Osteoblast (primary cell): ENCODE results near the gene CSTB. TPM values are rescaled to one million over a fixed set of nuclear protein-coding genes. Genes with fewer than 3 reads are reported as not detected.

Experiments
- DNase-seq: peaks from one replicate; pipeline ENCODE4 v3.0.0; 2011; ENCODE audit warnings: low spot score, mixed read lengths; ENCODE audit not compliant: insufficient read length; ENCODE audit errors: missing footprints
- H2AFZ ChIP-seq: 2 replicates; pipeline ENCODE4 v1.6.0; 2011; ENCODE audit warnings: mild to moderate bottlenecking, low read length
- H3K27ac ChIP-seq: 2 replicates; pipeline ENCODE4 v1.5.1; 2011; ENCODE audit warnings: mild to moderate bottlenecking, low read depth, low read length, moderate library complexity
- H3K27me3 ChIP-seq: 2 replicates; pipeline ENCODE4 v1.6.0; 2012; ENCODE audit warnings: mild to moderate bottlenecking, control low read depth, inconsistent platforms, low read length, moderate library complexity; ENCODE audit not compliant: insufficient read depth
- H3K36me3 ChIP-seq: 2 replicates; pipeline ENCODE4 v1.5.1; 2011; ENCODE audit warnings: mild to moderate bottlenecking, low read length, control low read depth, moderate library complexity; ENCODE audit not compliant: insufficient read depth
- H3K4me1 ChIP-seq: 2 replicates; pipeline ENCODE4 v1.5.1; 2011; ENCODE audit warnings: mild to moderate bottlenecking, low read length, control low read depth, moderate library complexity; ENCODE audit not compliant: insufficient read depth
- H3K4me2 ChIP-seq: 2 replicates; pipeline ENCODE4 v1.6.0; 2011; ENCODE audit warnings: mild to moderate bottlenecking, low read length; ENCODE audit not compliant: insufficient read depth
- H3K4me3 ChIP-seq: fragments of 200-600 bp; sonication (generic); 3 replicates; pipeline ENCODE4 v1.5.1; 2012; ENCODE audit warnings: mild to moderate bottlenecking, low read length, inconsistent platforms; ENCODE audit not compliant: insufficient read depth
- H3K79me2 ChIP-seq: 2 replicates; pipeline ENCODE4 v1.6.0; 2012; ENCODE audit warnings: mild to moderate bottlenecking, low read length, control low read depth, inconsistent platforms; ENCODE audit not compliant: insufficient read depth
- H3K9me3 ChIP-seq: 2 replicates; pipeline ENCODE4 v1.5.1; 2011; ENCODE audit warnings: low read depth, low read length, control low read depth
- H4K20me1 ChIP-seq: 2 replicates; pipeline ENCODE4 v1.6.0; 2012; ENCODE audit warnings: mild to moderate bottlenecking, low read length, control low read depth; ENCODE audit not compliant: insufficient read depth
- CTCF ChIP-seq: IDR thresholded peaks from 2 replicates; pipeline ENCODE4 v1.5.1; 2011; ENCODE audit warnings: mild to moderate bottlenecking, low read depth, low read length, moderate library complexity; ENCODE audit errors: extremely low read depth
- total RNA-seq: library from RNA; depleted of rRNA; stranded (reverse); fragments of >200 nt; gene quantifications from 2 replicates; pipeline ENCODE4 v1.2.3, GENCODE V29; 2012

Gene CSTB
- total RNA-seq, 1 donor = 14.8 TPM

GRCh38 chr21:43764576-43765495 is 11.3 kb downstream of the CSTB start:
- no peak overlapping the region for H3K27ac ChIP-seq
- no peak for DNase-seq
- H3K4me3 ChIP-seq = no peak overlapping the region
- no peaks in the 10 kb centered on the region for H3K27me3 ChIP-seq
- no peaks in the 10 kb centered on the region for H3K9me3 ChIP-seq
- H2AFZ ChIP-seq = no peak overlapping the region
- no peak overlapping the region for H3K4me2 ChIP-seq
- peaks cover 12% of the 10 kb centered on the region for H3K4me1 ChIP-seq
- no peak for TF ChIP-seq CTCF
- peaks cover 26% of the 10 kb centered on the region for H3K36me3 ChIP-seq
- H4K20me1 ChIP-seq = peaks cover 3% of the 10 kb centered on the region
- H3K79me2 ChIP-seq = no peaks in the 10 kb centered on the region

- H3K27ac ChIP-seq = no peak overlapping the region
- DNase-seq = no peak
- H3K79me2 ChIP-seq = no peaks in the 10 kb centered on the region
- H3K4me3 ChIP-seq = no peak overlapping the region
- H2AFZ ChIP-seq = no peak overlapping the region
- H4K20me1 ChIP-seq = peaks cover 3% of the 10 kb centered on the region
- H3K27me3 ChIP-seq = no peaks in the 10 kb centered on the region
- no peak for TF ChIP-seq CTCF
- no peak overlapping the region for H3K4me2 ChIP-seq
- no peaks in the 10 kb centered on the region for H3K9me3 ChIP-seq
- H3K36me3 ChIP-seq = peaks cover 34% of the 10 kb centered on the region
- H3K4me1 ChIP-seq = peaks cover 12% of the 10 kb centered on the region
Measured at GRCh38 chr21:43763901-43764523, 12.1 kb downstream of the CSTB start.

- H4K20me1 ChIP-seq = peaks cover 3% of the 10 kb centered on the region
- H3K4me1 ChIP-seq = peaks cover 16% of the 10 kb centered on the region
- H3K9me3 ChIP-seq = no peaks in the 10 kb centered on the region
- H3K79me2 ChIP-seq = no peaks in the 10 kb centered on the region
- no peak overlapping the region for H3K4me2 ChIP-seq
- TF ChIP-seq CTCF = no peak
- H3K27ac ChIP-seq = no peak overlapping the region
- H3K27me3 ChIP-seq = no peaks in the 10 kb centered on the region
- H2AFZ ChIP-seq = no peak overlapping the region
- no peak for DNase-seq
- peaks cover 43% of the 10 kb centered on the region for H3K36me3 ChIP-seq
- H3K4me3 ChIP-seq = no peak overlapping the region
Measured at GRCh38 chr21:43762303-43763128, 13.6 kb downstream of the CSTB start.
